ENCODE data around the gene CD200. TPM values are rescaled to one million over a fixed set of nuclear protein-coding genes. Genes with fewer than 3 reads are reported as not detected.

The CD200 gene
- total RNA-seq, 1 experiment from 2014 or later: not detected

DNA sequence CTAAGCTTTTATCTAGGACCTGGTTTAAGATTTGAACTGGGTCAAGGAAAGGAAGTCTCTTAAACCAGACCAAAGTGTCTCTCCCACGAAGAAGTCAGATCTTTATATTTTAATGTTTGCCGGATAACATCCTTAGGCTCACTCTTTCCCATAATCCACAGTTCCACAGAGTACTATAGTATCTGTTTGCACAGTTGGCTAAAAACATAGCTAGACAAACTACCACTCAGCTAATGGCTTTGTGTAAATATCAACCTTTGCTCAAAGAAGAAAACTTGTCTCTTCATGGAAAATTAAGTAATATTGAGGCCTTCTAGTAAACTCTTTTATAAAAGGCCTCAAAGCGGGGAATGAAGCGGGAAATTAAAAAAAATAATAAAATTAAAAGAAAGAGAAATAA, 25.4 kb upstream of the CD200 start:
- Histone ChIP-seq H3K27me3 (ENCODE audit: control insufficient read depth, insufficient read depth, low read length) (no peaks in the 10 kb centered on the region), H3K4me1 (ENCODE audit: control insufficient read depth, insufficient read depth, low read length) (no peaks in the 10 kb centered on the region), H3K9me3 (ENCODE audit: control insufficient read depth, insufficient read depth, low read depth, low read length) (no peaks in the 10 kb centered on the region), H3K36me3 (ENCODE audit: control insufficient read depth, insufficient read depth, low read length) (no peaks in the 10 kb centered on the region), H3K4me3 (ENCODE audit: low read depth in 2 of 2, low read length in 2 of 2) (no peak overlapping the region), H3K27ac (ENCODE audit: low read length) (no peak overlapping the region)
- no peak for TF ChIP-seq SIN3A (IDR thresholded peaks at IDR 0.05; ENCODE audit: borderline replicate concordance, insufficient read depth, low read depth, low read length)
- TF ChIP-seq CTCF (IDR thresholded peaks at IDR 0.05): no peak
- TF ChIP-seq REST (IDR thresholded peaks at IDR 0.05; ENCODE audit: insufficient read depth in 1 of 2, low read depth in 2 of 2, low read length in 1 of 2): no peak
- no peak for TF ChIP-seq TCF7L2 (IDR thresholded peaks at IDR 0.05; ENCODE audit: low read depth, low read length)
- TF ChIP-seq POLR2AphosphoS5 (IDR thresholded peaks at IDR 0.05; ENCODE audit: low read depth, low read length): no peak
- ATAC-seq: no peak
- ChIA-PET CTCF (no interaction called here), POLR2A (no interaction called here)
- no TSS peak for BruUV-seq (replicated peaks)
- intact Hi-C loops (cut with micrococcal nuclease; ENCODE audit: unreplicated experiment) (no loop called here), in situ Hi-C loops (cut with HindIII; ENCODE audit: low pct_unique_long_range_greater_than_20kb, low sequenced_read_pairs) (no loop called here)
- no peak for DNase-seq (ENCODE audit: low read depth, low spot score)

DNA sequence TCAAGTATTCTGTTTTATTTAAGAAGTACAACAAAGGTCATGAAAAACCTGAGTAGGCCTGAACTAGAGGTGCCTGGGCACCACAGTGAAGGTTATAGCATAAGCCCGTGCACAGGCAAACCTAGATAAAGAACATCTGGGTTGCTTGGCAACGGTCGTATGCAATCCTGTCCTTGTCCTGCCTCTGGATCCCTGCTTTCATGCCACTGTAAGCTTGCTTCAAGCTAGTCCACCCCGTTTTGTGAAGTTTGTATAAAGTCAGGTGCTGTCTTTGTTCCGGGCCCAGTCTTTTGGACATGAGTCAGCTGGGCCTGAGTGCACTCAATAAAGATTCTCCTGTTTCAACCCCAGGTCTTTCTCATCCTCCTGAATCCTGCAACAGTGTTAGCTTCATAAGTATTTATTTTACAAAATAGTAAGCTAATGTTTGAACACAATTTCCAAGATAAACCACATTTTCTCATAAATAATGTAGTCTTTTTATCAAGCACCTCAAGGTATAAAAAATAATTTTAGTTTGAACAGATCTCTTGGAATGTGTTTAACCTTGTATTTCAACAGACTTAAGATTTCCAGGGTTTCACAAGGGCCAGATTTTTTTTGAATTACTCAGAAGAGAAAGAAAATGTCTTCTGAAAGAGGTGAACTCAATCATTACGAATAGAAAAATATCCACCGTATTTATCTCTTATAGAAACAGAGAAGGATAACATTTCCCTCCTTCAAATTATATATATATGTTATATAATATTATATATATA, 24.6 kb upstream of the CD200 start:
- in situ Hi-C loops (cut with HindIII; ENCODE audit: low pct_unique_long_range_greater_than_20kb, low sequenced_read_pairs) (no loop called here), intact Hi-C loops (cut with micrococcal nuclease; ENCODE audit: unreplicated experiment) (no loop called here)
- ATAC-seq: no peak
- no peaks in the 10 kb centered on the region for H3K36me3 ChIP-seq (ENCODE audit: control insufficient read depth, insufficient read depth, low read length)
- H3K27ac ChIP-seq (ENCODE audit: low read length): no peak overlapping the region
- TF ChIP-seq CTCF (IDR thresholded peaks at IDR 0.05): no peak
- no peak for TF ChIP-seq REST (IDR thresholded peaks at IDR 0.05; ENCODE audit: insufficient read depth in 1 of 2, low read depth in 2 of 2, low read length in 1 of 2)
- POLR2A ChIA-PET: no interaction called here
- H3K4me3 ChIP-seq (ENCODE audit: low read depth in 2 of 2, low read length in 2 of 2): no peak overlapping the region
- CTCF ChIA-PET: no interaction called here
- no peak for DNase-seq (ENCODE audit: low read depth, low spot score)
- H3K9me3 ChIP-seq (ENCODE audit: control insufficient read depth, insufficient read depth, low read depth, low read length): no peaks in the 10 kb centered on the region
- no peaks in the 10 kb centered on the region for H3K27me3 ChIP-seq (ENCODE audit: control insufficient read depth, insufficient read depth, low read length)
- BruUV-seq (replicated peaks): no TSS peak
- H3K4me1 ChIP-seq (ENCODE audit: control insufficient read depth, insufficient read depth, low read length): no peaks in the 10 kb centered on the region
